ENCODE data around the gene SYT9.
A peak's percentile ranks its signal among the peaks of the same experiment; 100 is the strongest.

The SYT9 gene

DNA sequence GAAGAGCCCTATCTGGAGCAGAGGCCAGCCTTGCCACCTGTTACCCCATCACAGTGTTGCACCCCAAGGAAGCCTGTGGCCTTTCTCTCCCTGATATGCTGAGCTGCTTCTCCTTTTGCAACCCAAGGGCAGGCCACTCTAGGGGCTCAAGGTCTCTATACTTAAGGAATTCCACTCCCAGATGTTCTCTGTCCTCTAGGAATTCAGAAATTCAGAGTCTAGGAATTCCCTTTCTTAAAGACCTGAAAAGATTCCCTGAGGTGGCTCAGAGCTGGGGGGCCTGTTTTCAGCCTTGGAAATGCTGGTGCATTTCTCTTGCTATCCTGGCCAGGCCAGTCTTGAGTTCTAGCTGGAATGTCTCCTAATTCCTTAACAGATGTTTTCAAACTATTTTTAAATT, 165.6 kb downstream of the SYT9 start:
- Mint-ChIP-seq H3K4me1 (ENCODE audit: low read depth) (peaks cover under 1% of the 10 kb centered on the region), H3K36me3 (ENCODE audit: low read depth) (no peaks in the 10 kb centered on the region), H3K9me3 (peaks cover 2% of the 10 kb centered on the region), H3K27ac (no peak overlapping the region), H3K4me3 (no peak overlapping the region), H3K27me3 (peaks cover 1% of the 10 kb centered on the region)

- Mint-ChIP-seq H3K27ac (no peak overlapping the region), H3K9me3 (no peaks in the 10 kb centered on the region), H3K27me3 (no peaks in the 10 kb centered on the region), H3K4me3 (no peak overlapping the region), H3K4me1 (ENCODE audit: low read depth) (peaks cover 5% of the 10 kb centered on the region), H3K36me3 (ENCODE audit: low read depth) (no peaks in the 10 kb centered on the region)
Measured at GRCh38 chr11:7418061-7418460, 166.4 kb downstream of the SYT9 start.

DNA sequence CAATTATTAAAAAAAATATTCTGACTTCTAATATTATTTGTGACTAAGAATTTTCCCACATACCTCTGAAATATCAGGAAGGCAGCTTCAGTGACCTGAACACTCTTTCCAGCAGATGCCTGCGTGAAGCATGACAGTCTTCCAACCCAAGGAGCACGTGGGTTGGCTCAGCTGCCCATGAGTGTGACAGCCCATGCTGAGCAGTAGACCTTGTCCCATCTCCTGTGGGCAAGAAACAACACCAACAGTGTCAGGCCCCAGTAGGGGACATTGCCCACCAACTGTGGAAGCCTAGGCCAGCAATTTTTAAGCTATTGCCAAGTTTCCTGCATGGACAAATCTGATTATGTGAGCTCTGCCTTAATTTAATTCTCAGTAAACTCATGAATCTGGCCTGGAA, 167.2 kb downstream of the SYT9 start:
- H3K4me1 Mint-ChIP-seq (ENCODE audit: low read depth), result peaks cover 5% of the 10 kb centered on the region
- no peaks in the 10 kb centered on the region for H3K9me3 Mint-ChIP-seq
- H3K27me3 Mint-ChIP-seq, result no peaks in the 10 kb centered on the region
- H3K4me3 Mint-ChIP-seq, result no peak overlapping the region
- no peaks in the 10 kb centered on the region for H3K36me3 Mint-ChIP-seq (ENCODE audit: low read depth)
- no peak overlapping the region for H3K27ac Mint-ChIP-seq

GRCh38 chr11:7421136-7421535, 169.4 kb downstream of the SYT9 start:
- H3K36me3 Mint-ChIP-seq (ENCODE audit: low read depth), result no peaks in the 10 kb centered on the region

DNA sequence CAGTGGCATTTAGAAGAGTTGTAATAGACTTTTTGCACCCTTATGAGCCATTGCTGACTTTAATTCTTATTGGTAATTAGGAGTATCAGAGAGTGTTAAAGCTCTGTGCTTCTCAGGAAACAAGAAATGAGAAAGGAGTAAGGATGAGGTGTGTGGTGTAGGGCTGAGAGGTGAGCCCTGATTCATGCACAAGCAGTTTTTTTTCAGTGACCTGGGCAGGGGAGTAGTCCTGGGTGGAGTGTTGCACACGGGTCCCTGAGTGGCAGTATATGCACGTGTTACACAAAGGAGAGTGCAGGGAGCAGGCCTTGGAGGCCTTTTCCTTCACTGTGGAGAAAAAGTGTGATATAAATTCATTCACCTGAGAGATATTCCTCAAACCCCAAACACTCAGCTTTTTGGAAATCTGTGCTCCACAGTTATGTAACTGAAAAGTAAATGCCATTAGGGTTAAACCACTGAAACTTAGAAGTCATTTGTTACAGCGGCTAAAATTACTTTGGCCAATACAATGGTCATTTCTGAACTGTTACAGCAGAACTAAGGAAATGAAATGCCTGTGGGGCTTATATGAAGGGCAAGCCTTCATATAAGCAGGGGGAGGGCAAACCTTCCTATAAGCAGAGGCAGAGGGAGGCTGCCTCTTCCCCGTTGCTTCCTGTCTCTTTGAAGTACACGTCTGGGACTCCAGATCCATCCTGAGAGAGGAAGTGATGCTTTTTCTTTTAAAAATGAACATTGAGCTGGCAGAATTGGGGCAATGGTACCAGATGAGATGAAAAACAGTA, 171.0 kb downstream of the SYT9 start:
- Mint-ChIP-seq H3K9me3 (no peaks in the 10 kb centered on the region), H3K4me3 (no peak overlapping the region), H3K27me3 (no peaks in the 10 kb centered on the region), H3K36me3 (ENCODE audit: low read depth) (no peaks in the 10 kb centered on the region), H3K4me1 (ENCODE audit: low read depth) (peaks cover 5% of the 10 kb centered on the region), H3K27ac (no peak overlapping the region)

More at GRCh38 chr11:7421136-7421535, 169.4 kb downstream of the SYT9 start:
- Mint-ChIP-seq H3K4me3 (no peak overlapping the region), H3K27ac (no peak overlapping the region), H3K27me3 (no peaks in the 10 kb centered on the region), H3K4me1 (ENCODE audit: low read depth) (peaks cover 5% of the 10 kb centered on the region), H3K9me3 (no peaks in the 10 kb centered on the region)

GRCh38 chr11:7423946-7424345, 172.2 kb downstream of the SYT9 start:
- Mint-ChIP-seq H3K9me3 (no peaks in the 10 kb centered on the region), H3K4me3 (no peak overlapping the region), H3K4me1 (ENCODE audit: low read depth) (peaks cover 5% of the 10 kb centered on the region), H3K27me3 (no peaks in the 10 kb centered on the region), H3K36me3 (ENCODE audit: low read depth) (no peaks in the 10 kb centered on the region), H3K27ac (no peak overlapping the region)

DNA sequence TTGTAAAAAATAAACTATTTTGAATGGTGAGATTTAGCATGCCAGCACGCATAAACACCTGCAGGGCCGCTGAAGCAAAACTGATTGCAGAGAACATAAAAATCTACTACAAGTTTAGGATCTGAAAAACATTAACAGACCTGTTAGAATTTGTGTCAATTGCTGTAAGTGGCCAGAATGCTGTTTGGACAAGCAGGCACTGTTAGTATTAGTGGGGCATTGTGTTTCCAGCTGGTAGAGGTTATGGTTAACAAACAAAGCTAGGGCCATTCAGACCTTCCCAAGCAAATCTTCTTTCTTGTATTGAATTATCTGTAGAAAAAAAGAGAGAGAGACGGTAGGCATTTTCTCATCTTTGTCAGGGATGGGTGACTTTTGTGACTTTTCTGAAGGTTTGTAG, 176.0 kb downstream of the SYT9 start:
- peaks cover under 1% of the 10 kb centered on the region for H3K4me1 Mint-ChIP-seq (ENCODE audit: low read depth)
- H3K36me3 Mint-ChIP-seq (ENCODE audit: low read depth), result no peaks in the 10 kb centered on the region
- H3K4me3 Mint-ChIP-seq, result no peak overlapping the region
- H3K9me3 Mint-ChIP-seq, result no peaks in the 10 kb centered on the region
- peaks cover 3% of the 10 kb centered on the region for H3K27me3 Mint-ChIP-seq
- H3K27ac Mint-ChIP-seq, result no peak overlapping the region

DNA sequence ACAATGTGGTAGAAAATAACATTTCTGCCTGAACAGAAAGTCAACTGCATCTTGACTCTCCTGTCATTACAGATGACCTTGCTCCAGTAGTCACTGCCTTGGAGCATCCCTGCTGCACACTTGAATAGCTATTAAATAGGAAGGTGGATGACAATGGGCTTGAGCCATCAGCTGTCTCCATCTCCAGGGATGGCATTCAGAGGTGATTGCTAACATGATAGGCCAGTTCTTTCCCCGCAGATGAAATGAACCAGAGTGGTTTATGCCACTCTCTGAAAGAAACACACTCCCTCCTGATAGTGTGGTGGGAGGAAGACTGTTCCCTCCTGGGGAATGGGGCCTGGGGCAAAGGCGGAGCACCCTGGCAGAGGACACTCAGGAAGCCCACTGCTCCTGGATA, 176.5 kb downstream of the SYT9 start:
- Mint-ChIP-seq H3K4me3 (no peak overlapping the region), H3K27ac (no peak overlapping the region), H3K36me3 (ENCODE audit: low read depth) (no peaks in the 10 kb centered on the region), H3K4me1 (ENCODE audit: low read depth) (no peaks in the 10 kb centered on the region), H3K9me3 (no peaks in the 10 kb centered on the region), H3K27me3 (peaks cover 3% of the 10 kb centered on the region)

- Mint-ChIP-seq H3K4me1 (ENCODE audit: low read depth) (no peaks in the 10 kb centered on the region), H3K27ac (no peak overlapping the region)
Measured at GRCh38 chr11:7430496-7430895, 178.8 kb downstream of the SYT9 start.

DNA sequence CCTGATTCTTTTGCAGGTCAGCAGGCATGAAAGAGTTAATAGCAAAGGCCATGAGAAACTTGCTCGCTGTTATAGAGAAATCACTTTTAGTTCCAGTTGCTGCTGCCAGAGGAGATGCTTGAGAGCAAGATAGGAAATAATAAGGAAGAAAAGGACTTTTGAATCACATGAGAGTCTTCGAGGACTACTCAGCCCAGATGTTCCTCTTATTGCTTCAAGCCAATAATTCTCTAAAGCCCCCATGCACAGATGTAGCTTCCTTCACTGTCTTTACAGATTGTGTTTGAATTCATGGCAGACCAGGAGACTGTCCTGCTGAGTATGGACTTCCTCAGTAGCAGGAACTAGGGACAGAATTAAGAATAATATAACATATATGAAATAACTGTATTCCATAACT, 183.5 kb downstream of the SYT9 start:
- H3K4me3 Mint-ChIP-seq, result no peak overlapping the region
- H3K27me3 Mint-ChIP-seq, result peaks cover 3% of the 10 kb centered on the region
- H3K9me3 Mint-ChIP-seq, result no peaks in the 10 kb centered on the region
- no peak overlapping the region for H3K27ac Mint-ChIP-seq
- peaks cover 15% of the 10 kb centered on the region for H3K4me1 Mint-ChIP-seq (ENCODE audit: low read depth)
- no peaks in the 10 kb centered on the region for H3K36me3 Mint-ChIP-seq (ENCODE audit: low read depth)

More at GRCh38 chr11:7430496-7430895, 178.8 kb downstream of the SYT9 start:
- Mint-ChIP-seq H3K4me3 (no peak overlapping the region), H3K36me3 (ENCODE audit: low read depth) (no peaks in the 10 kb centered on the region), H3K9me3 (no peaks in the 10 kb centered on the region), H3K27me3 (peaks cover 3% of the 10 kb centered on the region)

DNA sequence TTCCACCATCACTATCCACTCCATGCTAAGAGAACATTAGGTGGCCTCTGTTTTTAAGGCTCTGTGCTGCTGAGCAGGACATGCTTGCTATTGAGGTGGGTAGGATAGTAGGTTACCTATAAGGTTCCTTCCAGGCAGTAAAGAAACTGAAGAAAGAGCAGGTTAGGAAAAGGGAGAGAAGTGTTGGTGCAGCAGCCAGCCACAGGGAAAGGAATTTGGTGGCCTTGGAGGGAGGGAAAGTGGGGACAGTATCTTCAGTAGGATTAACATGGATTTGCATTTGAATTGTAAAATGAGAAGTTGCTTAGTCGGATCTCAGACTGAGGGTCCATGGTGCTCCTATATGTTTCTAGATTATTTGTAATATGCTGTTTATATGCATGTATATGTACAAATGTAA, 184.4 kb downstream of the SYT9 start:
- Mint-ChIP-seq H3K27me3 (peaks cover under 1% of the 10 kb centered on the region), H3K4me1 (ENCODE audit: low read depth) (peaks cover 15% of the 10 kb centered on the region), H3K9me3 (no peaks in the 10 kb centered on the region), H3K27ac (peak overlapping the region; percentile 37), H3K36me3 (ENCODE audit: low read depth) (no peaks in the 10 kb centered on the region), H3K4me3 (peak overlapping the region; percentile 38)

- peaks cover 15% of the 10 kb centered on the region for H3K4me1 Mint-ChIP-seq (ENCODE audit: low read depth)
- H3K36me3 Mint-ChIP-seq (ENCODE audit: low read depth), result no peaks in the 10 kb centered on the region
- H3K9me3 Mint-ChIP-seq, result no peaks in the 10 kb centered on the region
- no peaks in the 10 kb centered on the region for H3K27me3 Mint-ChIP-seq
- peak overlapping the region; percentile 78 for H3K27ac Mint-ChIP-seq
- H3K4me3 Mint-ChIP-seq, result peak overlapping the region; percentile 38
Measured at GRCh38 chr11:7436657-7437056, 185.0 kb downstream of the SYT9 start.

DNA sequence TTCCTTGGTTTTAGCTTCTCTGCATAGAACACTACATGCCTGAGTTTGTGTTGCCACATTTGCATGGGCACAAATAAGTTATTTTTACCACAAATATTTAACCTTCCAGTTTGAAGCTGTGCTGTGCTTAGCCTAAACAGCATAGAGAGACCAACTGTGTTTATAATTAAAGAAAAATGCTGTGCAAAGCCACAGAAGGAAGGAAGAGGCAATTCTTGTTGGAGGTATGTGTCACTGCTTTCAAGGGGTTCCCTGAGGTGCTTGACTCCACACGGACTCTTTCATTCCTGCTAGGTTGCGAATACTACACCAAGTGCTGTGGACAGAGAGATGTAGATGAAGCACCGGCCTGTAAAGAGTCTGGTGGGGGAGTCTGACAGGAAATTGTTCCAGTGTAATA, 186.0 kb downstream of the SYT9 start:
- H3K27me3 Mint-ChIP-seq, result no peaks in the 10 kb centered on the region
- no peak overlapping the region for H3K27ac Mint-ChIP-seq
- H3K4me3 Mint-ChIP-seq, result no peak overlapping the region
- H3K9me3 Mint-ChIP-seq, result no peaks in the 10 kb centered on the region
- no peaks in the 10 kb centered on the region for H3K36me3 Mint-ChIP-seq (ENCODE audit: low read depth)
- H3K4me1 Mint-ChIP-seq (ENCODE audit: low read depth), result peaks cover 15% of the 10 kb centered on the region

DNA sequence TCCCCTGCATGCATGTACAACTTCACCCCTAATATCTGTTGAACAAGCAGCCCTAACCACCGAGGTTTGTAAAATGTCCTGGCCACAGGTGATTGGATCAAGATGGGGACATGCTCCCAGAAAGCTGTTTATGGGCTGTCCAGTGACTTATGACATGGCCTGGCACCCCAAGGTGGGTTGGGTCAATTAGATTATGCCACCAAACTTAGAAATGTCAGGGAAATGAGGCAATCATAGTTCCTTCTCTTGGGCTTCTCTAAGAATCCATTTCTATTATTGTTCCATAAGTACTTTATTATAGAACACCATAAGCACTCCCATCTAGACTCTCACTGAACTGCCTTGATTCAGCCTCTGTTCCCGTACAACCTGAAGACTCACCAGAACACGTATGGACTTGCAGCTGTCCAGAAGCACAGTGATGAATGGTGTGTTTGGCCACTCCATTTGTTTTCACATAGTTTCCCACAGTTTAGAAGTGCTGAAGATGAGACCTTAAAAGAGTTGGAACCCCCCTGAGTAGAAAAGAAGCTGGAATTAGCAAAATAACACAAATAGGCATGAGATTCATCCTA, 188.1 kb downstream of the SYT9 start:
- Mint-ChIP-seq H3K27ac (no peak overlapping the region), H3K27me3 (no peaks in the 10 kb centered on the region), H3K36me3 (ENCODE audit: low read depth) (no peaks in the 10 kb centered on the region), H3K4me1 (ENCODE audit: low read depth) (peaks cover 15% of the 10 kb centered on the region), H3K4me3 (no peak overlapping the region), H3K9me3 (no peaks in the 10 kb centered on the region)

- no peaks in the 10 kb centered on the region for H3K36me3 Mint-ChIP-seq (ENCODE audit: low read depth)
- H3K9me3 Mint-ChIP-seq, result no peaks in the 10 kb centered on the region
- no peak overlapping the region for H3K4me3 Mint-ChIP-seq
- no peak overlapping the region for H3K27ac Mint-ChIP-seq
- no peaks in the 10 kb centered on the region for H3K27me3 Mint-ChIP-seq
- no peaks in the 10 kb centered on the region for H3K4me1 Mint-ChIP-seq (ENCODE audit: low read depth)
Measured at GRCh38 chr11:7442588-7443215, 191.0 kb downstream of the SYT9 start.
